DOHH2 (cell line): ENCODE data around the gene CCDC17.

ENCODE experiments used
- H3F3A ChIP-seq: fragments of 200-600 bp; sonication (generic), shearing (Covaris generic); 2 replicates; pipeline ENCODE4 v1.6.0; 2016; ENCODE audit warnings: antibody characterized with exemption, mild to moderate bottlenecking; ENCODE audit not compliant: control insufficient read depth, insufficient read depth
- H3K27ac ChIP-seq: fragments of 200-600 bp; sonication (generic); 2 replicates; pipeline ENCODE4 v1.5.1; 2014; ENCODE audit warnings: low read depth, mild to moderate bottlenecking, low read length, moderate library complexity
- H3K27me3 ChIP-seq: fragments of 200-600 bp; sonication (generic); 2 replicates; pipeline ENCODE4 v1.6.1; 2014; ENCODE audit warnings: mild to moderate bottlenecking, low read length, mixed read lengths; ENCODE audit not compliant: control insufficient read depth
- H3K36me3 ChIP-seq: fragments of 200-600 bp; sonication (generic); 2 replicates; pipeline ENCODE4 v1.6.1; 2014; ENCODE audit warnings: mild to moderate bottlenecking, low read length, moderate library complexity, mixed read lengths; ENCODE audit not compliant: control insufficient read depth
- H3K4me1 ChIP-seq: fragments of 200-600 bp; sonication (generic); 2 replicates; pipeline ENCODE4 v1.6.1; 2014; ENCODE audit warnings: mild to moderate bottlenecking, low read length, mixed read lengths; ENCODE audit not compliant: control insufficient read depth
- H3K4me2 ChIP-seq: fragments of 200-600 bp; sonication (generic); 2 replicates; pipeline ENCODE4 v1.6.0; 2014; ENCODE audit warnings: mild to moderate bottlenecking, low read length, moderate library complexity
- H3K4me3 ChIP-seq: fragments of 200-600 bp; sonication (generic); 2 replicates; pipeline ENCODE4 v1.5.1; 2014; ENCODE audit warnings: mild to moderate bottlenecking, low read length, mixed read lengths
- H3K79me2 ChIP-seq: fragments of 200-600 bp; sonication (generic); 2 replicates; pipeline ENCODE4 v1.6.1; 2014; ENCODE audit warnings: mild to moderate bottlenecking, low read length, mixed read lengths; ENCODE audit not compliant: control insufficient read depth
- H3K9me2 ChIP-seq: fragments of 200-600 bp; sonication (generic); replicated peaks from 2 replicates; pipeline ENCODE4 v1.6.1; 2014; ENCODE audit warnings: mild to moderate bottlenecking, low read length, mixed read lengths; ENCODE audit not compliant: control insufficient read depth
- H3K9me3 ChIP-seq: fragments of 200-600 bp; sonication (generic); 2 replicates; pipeline ENCODE4 v1.6.1; 2014; ENCODE audit warnings: antibody characterized with exemption, low read length, mixed read lengths; ENCODE audit not compliant: control insufficient read depth, insufficient read depth
- H4K20me1 ChIP-seq: fragments of 200-600 bp; sonication (generic); 2 replicates; pipeline ENCODE4 v1.6.0; 2014; ENCODE audit warnings: low read depth, mild to moderate bottlenecking, antibody characterized with exemption, low read length, moderate library complexity; ENCODE audit not compliant: control insufficient read depth, insufficient read depth
- EZH2phosphoT487 ChIP-seq: fragments of 200-600 bp; sonication (generic); IDR thresholded peaks from 2 replicates; pipeline ENCODE4 v1.6.1; 2017; ENCODE audit warnings: borderline replicate concordance, mild to moderate bottlenecking, antibody characterized with exemption, low read length, moderate library complexity, mixed read lengths
- TF ChIP-seq, protein P1 (sequence below): fragments of 200-600 bp; sonication (generic); IDR thresholded peaks from one replicate; pipeline ENCODE4 v1.5.1; 2014; ENCODE audit warnings: antibody characterized with exemption, mild to moderate bottlenecking, low read depth, low read length; ENCODE audit not compliant: poor library complexity, severe bottlenecking

The CCDC17 gene

DNA sequence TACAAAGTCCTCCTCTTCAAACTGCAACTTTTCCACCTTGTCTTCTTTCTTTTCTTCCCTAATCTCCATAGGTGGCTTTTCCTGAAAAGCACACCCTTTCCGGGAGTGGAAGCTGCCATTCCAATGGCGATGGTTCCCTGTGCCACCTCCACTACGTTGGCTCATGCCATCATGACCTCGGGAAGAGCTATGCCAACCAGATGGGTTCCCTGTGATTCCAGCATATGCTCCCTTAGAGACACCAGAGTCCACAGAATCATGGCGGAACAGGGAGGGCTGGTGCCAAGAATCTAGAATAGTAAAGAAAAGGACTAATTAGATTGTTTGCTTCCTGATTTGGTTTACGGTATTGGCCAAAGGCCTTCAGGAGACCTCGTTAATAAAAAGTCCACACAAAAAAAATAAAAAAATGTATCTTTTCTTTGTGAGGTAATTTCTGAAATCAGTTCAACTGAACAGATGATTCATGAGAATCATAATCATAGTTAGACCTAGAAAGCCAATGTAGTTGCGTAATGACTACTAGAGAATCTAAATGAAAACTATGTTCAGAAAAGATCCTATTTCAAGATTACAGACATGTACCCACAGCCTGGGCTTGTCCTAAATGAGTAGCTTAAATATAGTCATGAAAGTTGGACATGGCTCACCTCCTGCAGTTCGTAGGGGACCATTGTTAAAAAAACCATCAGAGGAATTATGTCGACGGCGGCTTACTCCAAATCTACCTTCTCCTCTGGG is 30.9 kb upstream of the CCDC17 start:
- Histone ChIP-seq H3K27me3 (no peaks in the 10 kb centered on the region), H4K20me1 (no peaks in the 10 kb centered on the region), H3K4me3 (no peak overlapping the region), H3K27ac (no peak overlapping the region), H3K4me2 (no peak overlapping the region), H3K4me1 (no peaks in the 10 kb centered on the region), H3K79me2 (peaks cover 37% of the 10 kb centered on the region), H3F3A (no peaks in the 10 kb centered on the region), H3K9me2 (no peaks in the 10 kb centered on the region), H3K9me3 (no peaks in the 10 kb centered on the region), H3K36me3 (peaks cover 91% of the 10 kb centered on the region)
- TF ChIP-seq, protein P1, sequence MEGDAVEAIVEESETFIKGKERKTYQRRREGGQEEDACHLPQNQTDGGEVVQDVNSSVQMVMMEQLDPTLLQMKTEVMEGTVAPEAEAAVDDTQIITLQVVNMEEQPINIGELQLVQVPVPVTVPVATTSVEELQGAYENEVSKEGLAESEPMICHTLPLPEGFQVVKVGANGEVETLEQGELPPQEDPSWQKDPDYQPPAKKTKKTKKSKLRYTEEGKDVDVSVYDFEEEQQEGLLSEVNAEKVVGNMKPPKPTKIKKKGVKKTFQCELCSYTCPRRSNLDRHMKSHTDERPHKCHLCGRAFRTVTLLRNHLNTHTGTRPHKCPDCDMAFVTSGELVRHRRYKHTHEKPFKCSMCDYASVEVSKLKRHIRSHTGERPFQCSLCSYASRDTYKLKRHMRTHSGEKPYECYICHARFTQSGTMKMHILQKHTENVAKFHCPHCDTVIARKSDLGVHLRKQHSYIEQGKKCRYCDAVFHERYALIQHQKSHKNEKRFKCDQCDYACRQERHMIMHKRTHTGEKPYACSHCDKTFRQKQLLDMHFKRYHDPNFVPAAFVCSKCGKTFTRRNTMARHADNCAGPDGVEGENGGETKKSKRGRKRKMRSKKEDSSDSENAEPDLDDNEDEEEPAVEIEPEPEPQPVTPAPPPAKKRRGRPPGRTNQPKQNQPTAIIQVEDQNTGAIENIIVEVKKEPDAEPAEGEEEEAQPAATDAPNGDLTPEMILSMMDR: no peak
- TF ChIP-seq EZH2phosphoT487: no peak

DNA sequence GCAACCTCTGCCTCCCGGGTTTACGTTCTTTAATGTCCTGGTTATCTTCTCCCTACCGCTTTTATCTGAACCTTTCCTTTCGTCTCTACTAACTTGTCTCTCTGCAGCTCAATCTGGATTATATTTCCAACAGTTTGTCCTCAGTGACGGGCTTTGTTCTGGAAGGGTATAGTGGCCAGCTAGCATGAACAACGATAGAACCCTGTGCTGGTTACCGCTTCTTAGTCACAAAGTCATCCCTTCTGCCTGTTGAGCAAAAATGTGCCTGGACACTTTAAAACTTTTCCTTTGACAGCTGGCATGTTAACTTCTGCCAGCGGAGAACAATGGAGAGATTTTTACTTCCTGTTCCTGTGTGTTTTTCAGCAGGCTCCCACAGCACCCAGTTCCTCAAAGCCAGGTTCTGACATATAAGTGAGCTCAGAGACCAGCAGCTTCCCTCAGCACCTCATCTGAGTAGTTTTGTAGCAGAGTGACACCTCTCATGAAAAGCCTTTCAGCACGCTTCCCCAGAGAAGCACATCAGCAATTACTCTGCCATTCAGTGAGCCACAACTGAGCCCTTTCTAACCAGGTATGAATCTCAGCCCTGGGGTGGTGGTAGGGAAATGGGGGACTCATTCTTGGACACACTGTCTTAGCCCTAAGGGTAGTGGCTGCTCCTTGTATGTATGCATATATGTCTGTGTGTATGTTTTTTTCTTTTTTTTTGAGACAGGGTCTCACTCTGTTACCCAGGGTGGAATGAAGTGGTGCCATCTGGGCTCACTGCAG is 23.6 kb upstream of the CCDC17 start:
- H3F3A ChIP-seq: peaks cover 21% of the 10 kb centered on the region
- H3K9me2 ChIP-seq: no peaks in the 10 kb centered on the region
- no peaks in the 10 kb centered on the region for H3K9me3 ChIP-seq
- no peaks in the 10 kb centered on the region for H3K27me3 ChIP-seq
- peaks cover 86% of the 10 kb centered on the region for H3K79me2 ChIP-seq
- TF ChIP-seq, protein P1: no peak
- no peak for TF ChIP-seq EZH2phosphoT487
- peaks cover 77% of the 10 kb centered on the region for H3K36me3 ChIP-seq
- H3K4me1 ChIP-seq: peaks cover 49% of the 10 kb centered on the region
- H3K27ac ChIP-seq: no peak overlapping the region
- no peak overlapping the region for H3K4me3 ChIP-seq
- no peak overlapping the region for H3K4me2 ChIP-seq
- 0 out of 2 replicates have a peak, but pooled peaks cover 7% of the 10 kb centered on the region for H4K20me1 ChIP-seq

DNA sequence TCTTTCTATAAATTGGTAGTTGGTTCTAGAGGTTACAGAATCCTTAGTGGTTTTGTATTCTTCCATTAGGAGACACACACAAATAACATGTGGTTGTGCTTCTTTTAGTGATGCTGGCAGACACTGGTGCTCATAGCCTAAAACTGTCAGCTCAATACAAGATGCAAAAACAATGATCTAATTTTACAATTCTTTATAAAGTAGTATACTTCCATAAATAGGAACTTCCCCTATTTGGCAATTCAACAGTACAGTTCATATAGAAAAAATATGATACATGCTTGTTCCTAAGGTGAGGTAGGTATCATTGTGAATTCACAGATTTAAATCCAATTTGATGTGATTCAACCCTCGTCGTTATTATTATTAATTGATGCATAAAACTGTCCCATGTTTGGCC is 20.8 kb upstream of the CCDC17 start:
- Histone ChIP-seq H4K20me1 (0 out of 2 replicates have a peak, but pooled peaks cover 7% of the 10 kb centered on the region), H3K36me3 (peaks cover 72% of the 10 kb centered on the region), H3K9me3 (no peaks in the 10 kb centered on the region), H3K79me2 (peaks cover 69% of the 10 kb centered on the region), H3K4me1 (peaks cover 49% of the 10 kb centered on the region), H3K27ac (peak overlapping the region; percentile 77), H3K4me3 (peak overlapping the region; percentile 55), H3F3A (peaks cover 21% of the 10 kb centered on the region), H3K9me2 (no peaks in the 10 kb centered on the region), H3K27me3 (no peaks in the 10 kb centered on the region), H3K4me2 (peak overlapping the region; percentile 71)
- no peak for TF ChIP-seq EZH2phosphoT487
- TF ChIP-seq, protein P1: no peak
